ENCODE data around the gene ICAM4. TPM values are rescaled to one million over a fixed set of nuclear protein-coding genes. Genes with fewer than 3 reads are reported as not detected.
A peak's percentile ranks its signal among the peaks of the same experiment; 100 is the strongest.

The ICAM4 gene
- total and polyA plus RNA-seq, 9 of the 15 experiments (the other 6 are each of a cell fraction or from before 2014, with no cell fraction given) = 14.1 to 86.1 (median 29.6) TPM

GRCh38 chr19:10269333-10270179, 17.2 kb upstream of the ICAM4 start (continued):
- TF ChIP-seq CHD4 (IDR thresholded peaks at IDR 0.05; ENCODE audit: insufficient read depth, insufficient replicate concordance, low read depth, low read length, poor library complexity, severe bottlenecking) (peak; percentile 82), CREB1 (IDR thresholded peaks at IDR 0.05) (no peak), CREB1 (CRISPR knock-in tag; IDR thresholded peaks at IDR 0.05) (peak; percentile 38; the same call in 1 of the 2 replicates), ZNF146 (CRISPR knock-in tag; IDR thresholded peaks at IDR 0.05; ENCODE audit: unreplicated experiment) (no peak), KLF16 (IDR thresholded peaks at IDR 0.05) (peak; percentile 32; the same call in 1 of the 2 replicates), NCOA6 (IDR thresholded peaks at IDR 0.05) (no peak), ZNF740 (CRISPR knock-in tag; IDR thresholded peaks at IDR 0.05) (0 out of 2 replicates have a peak, but pooled peaks have one; percentile 33), ZNF740 (tag; IDR thresholded peaks at IDR 0.05) (no peak), STAT6 (CRISPR knock-in tag; IDR thresholded peaks at IDR 0.05) (peak; percentile 46; the same call in 1 of the 2 replicates), ZNF212 (CRISPR knock-in tag; IDR thresholded peaks at IDR 0.05) (no peak), ZNF589 (CRISPR knock-in tag; IDR thresholded peaks at IDR 0.05; ENCODE audit: low read depth) (peak; percentile 78; the same call in 1 of the 2 replicates), TFAP4 (CRISPR knock-in tag; IDR thresholded peaks at IDR 0.05; ENCODE audit: borderline replicate concordance) (peak; percentile 82), KLF6 (CRISPR knock-in tag; IDR thresholded peaks at IDR 0.05; ENCODE audit: borderline replicate concordance) (peak; percentile 43; the same call in 1 of the 2 replicates), ZNF431 (CRISPR knock-in tag; IDR thresholded peaks at IDR 0.05) (peak; percentile 54; the same call in 1 of the 2 replicates), LARP7 (IDR thresholded peaks at IDR 0.05) (0 out of 2 replicates have a peak, but pooled peaks have one; percentile 8), BRD9 (IDR thresholded peaks at IDR 0.05; ENCODE audit: low read depth, partially characterized antibody) (peak; percentile 81), CREB3L1 (IDR thresholded peaks at IDR 0.05; ENCODE audit: borderline replicate concordance, low read depth) (peak; percentile 51; the same call in 1 of the 2 replicates), ZKSCAN1 (IDR thresholded peaks at IDR 0.05; ENCODE audit: low read depth, low read length) (peak; percentile 100), RAD21 (CRISPR knock-in tag; conservative IDR thresholded peaks at IDR 0.05 in 1 of 2, IDR thresholded peaks at IDR 0.05 in 1 of 2) (peak; percentile 98 to 99), MAFK (IDR thresholded peaks at IDR 0.05; ENCODE audit: low read length) (no peak; the same call in 1 of the 2 replicates)
